NCI-H1930 (cell line): Measurements from ENCODE around the gene LONP1.
"Not testable (repeated sequence)": the region's sequence is repeated elsewhere in the genome, so short reads cannot be mapped to it uniquely, and the experiment has no call there.

Experiments
- DNase-seq, 2 experiments: peaks; one replicate each; lab custom pipeline; 2025; lab: John Stamatoyannopoulos, UW

Gene LONP1

GRCh38 chr19:5711025-5711424 is 8.9 kb downstream of the LONP1 start:
- no peak for DNase-seq

- no peak for DNase-seq
These were observed 12.1 kb downstream of the LONP1 start for GRCh38 chr19:5707576-5708575.

- DNase-seq = no peak
These were observed 12.9 kb downstream of the LONP1 start for GRCh38 chr19:5706876-5707573.

- DNase-seq = no peak
These were observed 14.4 kb downstream of the LONP1 start for GRCh38 chr19:5705552-5705951.

- DNase-seq = no peak
These were observed 15.8 kb downstream of the LONP1 start for GRCh38 chr19:5703819-5704818.

GRCh38 chr19:5702053-5702410 is 17.9 kb downstream of the LONP1 start:
- not testable (repeated sequence) for DNase-seq

GRCh38 chr19:5700455-5701092 is 19.4 kb downstream of the LONP1 start:
- DNase-seq = no peak

- DNase-seq = no peak
These were observed 21.1 kb downstream of the LONP1 start for GRCh38 chr19:5698635-5699422.

GRCh38 chr19:5697890-5698634 is 21.9 kb downstream of the LONP1 start:
- no peak for DNase-seq

- no peak for DNase-seq
These were observed 22.7 kb downstream of the LONP1 start for GRCh38 chr19:5697022-5697889.

- no peak for DNase-seq
These were observed 23.5 kb downstream of the LONP1 start for GRCh38 chr19:5696196-5697021.

GRCh38 chr19:5695649-5696195 is 24.2 kb downstream of the LONP1 start:
- no peak for DNase-seq

GRCh38 chr19:5694956-5695648 is 24.8 kb downstream of the LONP1 start:
- no peak for DNase-seq

GRCh38 chr19:5694167-5694955 is 25.6 kb downstream of the LONP1 start:
- no peak for DNase-seq

GRCh38 chr19:5693195-5694166 is 26.5 kb downstream of the LONP1 start:
- DNase-seq = no peak
